CD4-positive, alpha-beta T cell (primary cell): ENCODE results near the gene RBCK1. TPM values are rescaled to one million over a fixed set of nuclear protein-coding genes. Genes with fewer than 3 reads are reported as not detected.

Experiments
- ATAC-seq: fragments of 200-7000 bp; cut with Tn5 transposase; one replicate; pipeline ENCODE4 v1.10.0; 2022; ENCODE audit warnings: mild to moderate bottlenecking; ENCODE audit not compliant: poor library complexity
- CTCF ChIA-PET: fragments of 350-600 bp; sonication (Branson Sonifier 250); formaldehyde crosslinking; loops from one replicate; lab custom pipeline; 2021; ENCODE audit warnings: antibody characterized with exemption, inconsistent platforms; lab: Charles Lee
- POLR2A ChIA-PET: fragments of 350-600 bp; sonication (Branson Sonifier 250); formaldehyde crosslinking; loops from one replicate; lab custom pipeline; 2021; ENCODE audit warnings: antibody characterized with exemption, inconsistent platforms; lab: Charles Lee
- DNase-seq, 14 experiments: peaks; one replicate each; pipeline ENCODE4 v3.0.0-alpha.2; 2013 to 2020; ENCODE audit warnings: mixed read lengths in 2 of 14
- H3K27ac ChIP-seq, 2 donors: one replicate each; pipeline versions ENCODE4 v1.5.1 to v1.7.0; 2013; ENCODE audit warnings: low read length in 2 of 2, low read depth in 1 of 2, mild to moderate bottlenecking in 1 of 2
- H3K27me3 ChIP-seq, 2 experiments: 1 replicate in 1 of 2; 2 replicates in 1 of 2; pipeline versions ENCODE4 v1.6.1 to v1.7.0; 2013; ENCODE audit warnings: low read length in 2 of 2, control low read depth in 1 of 2, mild to moderate bottlenecking in 1 of 2, moderate library complexity in 1 of 2; ENCODE audit not compliant: insufficient read depth in 2 of 2, control insufficient read depth in 1 of 2
- H3K36me3 ChIP-seq: one replicate; pipeline ENCODE4 v1.6.1; 2013; ENCODE audit warnings: low read length, control low read depth; ENCODE audit not compliant: insufficient read depth
- H3K4me1 ChIP-seq: one replicate; pipeline ENCODE4 v1.6.1; 2013; ENCODE audit warnings: low read length, control low read depth; ENCODE audit not compliant: insufficient read depth
- H3K4me3 ChIP-seq: one replicate; pipeline ENCODE4 v1.5.1; 2013; ENCODE audit warnings: mild to moderate bottlenecking, low read length, moderate library complexity
- H3K9me3 ChIP-seq, 2 experiments: 1 replicate in 1 of 2; 2 replicates in 1 of 2; pipeline versions ENCODE4 v1.6.1 to v1.7.0; 2013; ENCODE audit warnings: low read length in 2 of 2, mild to moderate bottlenecking in 2 of 2, control low read depth in 1 of 2, moderate library complexity in 1 of 2; ENCODE audit not compliant: control insufficient read depth in 1 of 2, insufficient read depth in 1 of 2
- H3K27ac Mint-ChIP-seq: one replicate; pipeline ENCODE4 v1.8.0; 2020; ENCODE audit warnings: mixed read lengths
- H3K27me3 Mint-ChIP-seq: one replicate; pipeline ENCODE4 v1.8.0; 2021; ENCODE audit warnings: mixed read lengths
- H3K36me3 Mint-ChIP-seq: one replicate; pipeline ENCODE4 v1.8.0; 2021; ENCODE audit warnings: low read depth, mixed read lengths
- H3K4me1 Mint-ChIP-seq: one replicate; pipeline ENCODE4 v1.8.0; 2021; ENCODE audit warnings: low read depth, mixed read lengths
- H3K4me3 Mint-ChIP-seq: one replicate; pipeline ENCODE4 v1.8.0; 2020; ENCODE audit warnings: mild to moderate bottlenecking, mixed read lengths
- H3K9me3 Mint-ChIP-seq: one replicate; pipeline ENCODE4 v1.8.0; 2020; ENCODE audit warnings: mixed read lengths
- CTCF ChIP-seq: fragments of 200-600 bp; IDR thresholded peaks from one replicate; pipeline ENCODE4 v1.8.0; 2022; ENCODE audit warnings: antibody characterized with exemption, mild to moderate bottlenecking
- intact Hi-C, 2 experiments: fragments of 100-400 bp; cut with DNase I in 1 of 2; cut with micrococcal nuclease in 1 of 2; formaldehyde crosslinking; loops; one replicate each; pipeline versions ENCODE4 v1.15.1 to v1.9.0; 2023 to 2025; cut with DNase I, micrococcal nuclease
- total RNA-seq, 174 experiments: library from RNA in 2 of 174; stranded (reverse) in 2 of 174; gene quantifications; one replicate each; pipeline ENCODE4 v1.2.3 and lab custom pipeline; 2021 to 2026

Gene RBCK1
- total RNA-seq, 2 experiments from 2014 or later, result 53.3 to 57.3 TPM

GRCh38 chr20:403582-403957, 4.5 kb upstream of the RBCK1 start:
- Histone ChIP-seq H3K4me1 (peaks cover 25% of the 10 kb centered on the region), H3K9me3 (no peaks in the 10 kb centered on the region), H3K4me3 (no peak overlapping the region), H3K27me3 (no peaks in the 10 kb centered on the region), H3K36me3 (no peaks in the 10 kb centered on the region), H3K27ac (no peak overlapping the region)
- no peak overlapping the region for H3K27ac Mint-ChIP-seq
- H3K27me3 Mint-ChIP-seq, result no peaks in the 10 kb centered on the region
- no peaks in the 10 kb centered on the region for H3K9me3 Mint-ChIP-seq
- peaks cover 28% of the 10 kb centered on the region for H3K4me1 Mint-ChIP-seq
- DNase-seq, result no peak
- TF ChIP-seq CTCF, result no peak
- ATAC-seq, result no peak
- CTCF ChIA-PET, result no interaction called here
- H3K36me3 Mint-ChIP-seq, result peaks cover 10% of the 10 kb centered on the region
- intact Hi-C loops, result no loop called here
- POLR2A ChIA-PET, result no interaction called here
- H3K4me3 Mint-ChIP-seq, result no peak overlapping the region

DNA sequence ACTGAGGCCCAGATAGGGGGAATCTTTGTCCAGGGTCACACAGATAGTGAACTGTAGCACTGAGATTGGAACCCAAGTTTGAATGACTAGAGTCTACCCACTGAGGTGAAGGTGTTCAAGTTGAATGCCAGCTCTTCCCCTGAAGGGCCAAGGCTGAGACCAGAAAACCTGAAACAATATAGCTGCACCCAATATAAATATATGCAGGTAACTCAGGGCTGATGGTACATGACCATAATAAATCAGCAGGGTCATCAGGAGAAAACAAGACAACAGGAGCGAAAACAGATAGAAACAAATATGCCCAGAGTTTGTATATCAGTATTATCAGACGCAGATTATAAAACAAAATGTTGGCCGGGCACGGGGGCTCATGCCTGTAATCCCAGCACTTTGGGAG, 4.0 kb upstream of the RBCK1 start:
- no peak overlapping the region for H3K27ac ChIP-seq
- intact Hi-C loops, result no loop called here
- H3K4me3 ChIP-seq, result no peak overlapping the region
- H3K36me3 Mint-ChIP-seq, result peaks cover 13% of the 10 kb centered on the region
- no peak for TF ChIP-seq CTCF
- no peaks in the 10 kb centered on the region for H3K36me3 ChIP-seq
- H3K4me1 Mint-ChIP-seq, result peaks cover 31% of the 10 kb centered on the region
- POLR2A ChIA-PET, result no interaction called here
- no peak overlapping the region for H3K4me3 Mint-ChIP-seq
- no peak for DNase-seq
- H3K27me3 ChIP-seq, result no peaks in the 10 kb centered on the region
- no peaks in the 10 kb centered on the region for H3K27me3 Mint-ChIP-seq
- H3K27ac Mint-ChIP-seq, result no peak overlapping the region
- CTCF ChIA-PET, result no interaction called here
- ATAC-seq, result no peak
- peaks cover 30% of the 10 kb centered on the region for H3K4me1 ChIP-seq
- no peaks in the 10 kb centered on the region for H3K9me3 Mint-ChIP-seq
- no peaks in the 10 kb centered on the region for H3K9me3 ChIP-seq

GRCh38 chr20:406200-407132, 1.6 kb upstream of the RBCK1 start:
- ChIA-PET POLR2A (interaction anchor here (0.6 to 2.6 kb wide), 9 partner anchors 10 to 137 kb away, joined by 3 to 24 read pairs (median 5); partner anchors contain the start of genes CSNK2A1, TBC1D20 and TRIB3), CTCF (interaction anchor here (1.0 to 1.4 kb wide), 7 partner anchors 8 to 82 kb away, joined by 3 to 5 read pairs (median 4); no protein-coding TSS in a partner anchor)
- no peaks in the 10 kb centered on the region for H3K27me3 Mint-ChIP-seq
- intact Hi-C loops, result loop anchor here (1.0 to 5.0 kb wide), 8 partner anchors 24 to 1696 kb away; partner anchors contain the start of genes CSNK2A1 (in 1 of the 2), SOX12 (in 1 of the 2), STK35 (in 1 of the 2) and TBC1D20 (in 1 of the 2)
- Histone ChIP-seq H3K27ac (no peak overlapping the region), H3K36me3 (peaks cover 16% of the 10 kb centered on the region), H3K9me3 (no peaks in the 10 kb centered on the region), H3K4me1 (peaks cover 44% of the 10 kb centered on the region), H3K4me3 (no peak overlapping the region), H3K27me3 (no peaks in the 10 kb centered on the region)
- no peak for TF ChIP-seq CTCF
- no peak for ATAC-seq
- peak overlapping the region; percentile 88 for H3K27ac Mint-ChIP-seq
- no peaks in the 10 kb centered on the region for H3K9me3 Mint-ChIP-seq
- DNase-seq, result no peak
- peaks cover 34% of the 10 kb centered on the region for H3K36me3 Mint-ChIP-seq
- H3K4me1 Mint-ChIP-seq, result peaks cover 52% of the 10 kb centered on the region
- H3K4me3 Mint-ChIP-seq, result peak overlapping the region; percentile 95
